ENCODE results near the gene CRLF2. TPM values are rescaled to one million over a fixed set of nuclear protein-coding genes. Genes with fewer than 3 reads are reported as not detected.
"Not testable (repeated sequence)": the region's sequence is repeated elsewhere in the genome, so short reads cannot be mapped to it uniquely, and the experiment has no call there.

The CRLF2 gene
- total RNA-seq, 1 donor from 2014 or later: 5.6 TPM

GRCh38 chrX:1156681-1157455, 55.6 kb downstream of the CRLF2 start:
- DNase-seq (ENCODE audit: low spot score); H3K4me3 Mint-ChIP-seq (ENCODE audit: low read depth); H3K27ac Mint-ChIP-seq; H3K4me1 Mint-ChIP-seq (ENCODE audit: low read depth); intact Hi-C loops (cut with micrococcal nuclease); H3K27me3 Mint-ChIP-seq (ENCODE audit: low read depth); H3K36me3 Mint-ChIP-seq (ENCODE audit: low read depth): not testable (repeated sequence)
- peaks cover 17% of the 10 kb centered on the region for H3K9me3 Mint-ChIP-seq

GRCh38 chrX:1153940-1154339, 58.5 kb downstream of the CRLF2 start:
- Mint-ChIP-seq H3K4me3 (ENCODE audit: low read depth) (no peak overlapping the region), H3K27ac (no peak overlapping the region), H3K36me3 (ENCODE audit: low read depth) (no peaks in the 10 kb centered on the region), H3K27me3 (ENCODE audit: low read depth) (no peaks in the 10 kb centered on the region), H3K9me3 (no peaks in the 10 kb centered on the region), H3K4me1 (ENCODE audit: low read depth) (no peaks in the 10 kb centered on the region)
- no peak for DNase-seq (ENCODE audit: low spot score)
- intact Hi-C loops (cut with micrococcal nuclease): no loop called here

- H3K36me3 Mint-ChIP-seq (ENCODE audit: low read depth): no peaks in the 10 kb centered on the region
- no peak for DNase-seq (ENCODE audit: low spot score)
- no peaks in the 10 kb centered on the region for H3K4me1 Mint-ChIP-seq (ENCODE audit: low read depth)
- no peak overlapping the region for H3K27ac Mint-ChIP-seq
- H3K27me3 Mint-ChIP-seq (ENCODE audit: low read depth): no peaks in the 10 kb centered on the region
- intact Hi-C loops (cut with micrococcal nuclease): no loop called here
- no peaks in the 10 kb centered on the region for H3K9me3 Mint-ChIP-seq
- H3K4me3 Mint-ChIP-seq (ENCODE audit: low read depth): no peak overlapping the region
Observed at GRCh38 chrX:1152090-1152489, 60.4 kb downstream of the CRLF2 start.

GRCh38 chrX:1151378-1152077, 60.9 kb downstream of the CRLF2 start:
- DNase-seq (ENCODE audit: low spot score): no peak
- Mint-ChIP-seq H3K4me1 (ENCODE audit: low read depth) (no peaks in the 10 kb centered on the region), H3K9me3 (no peaks in the 10 kb centered on the region), H3K36me3 (ENCODE audit: low read depth) (no peaks in the 10 kb centered on the region), H3K27me3 (ENCODE audit: low read depth) (no peaks in the 10 kb centered on the region), H3K27ac (no peak overlapping the region), H3K4me3 (ENCODE audit: low read depth) (no peak overlapping the region)
- intact Hi-C loops (cut with micrococcal nuclease): no loop called here

GRCh38 chrX:1150569-1151347, 61.7 kb downstream of the CRLF2 start:
- H3K27ac Mint-ChIP-seq: no peak overlapping the region
- intact Hi-C loops (cut with micrococcal nuclease): no loop called here

GRCh38 chrX:1147611-1148515, 64.6 kb downstream of the CRLF2 start:
- Mint-ChIP-seq H3K4me3 (ENCODE audit: low read depth) (no peak overlapping the region), H3K9me3 (no peaks in the 10 kb centered on the region), H3K27ac (no peak overlapping the region), H3K27me3 (ENCODE audit: low read depth) (no peaks in the 10 kb centered on the region), H3K4me1 (ENCODE audit: low read depth) (no peaks in the 10 kb centered on the region), H3K36me3 (ENCODE audit: low read depth) (no peaks in the 10 kb centered on the region)
- intact Hi-C loops (cut with micrococcal nuclease): no loop called here
- DNase-seq (ENCODE audit: low spot score): no peak

More at GRCh38 chrX:1150569-1151347, 61.7 kb downstream of the CRLF2 start:
- Mint-ChIP-seq H3K36me3 (ENCODE audit: low read depth) (no peaks in the 10 kb centered on the region), H3K4me1 (ENCODE audit: low read depth) (no peaks in the 10 kb centered on the region), H3K4me3 (ENCODE audit: low read depth) (no peak overlapping the region), H3K27me3 (ENCODE audit: low read depth) (no peaks in the 10 kb centered on the region), H3K9me3 (no peaks in the 10 kb centered on the region)
- no peak for DNase-seq (ENCODE audit: low spot score)

- Mint-ChIP-seq H3K4me3 (ENCODE audit: low read depth) (no peak overlapping the region), H3K27ac (no peak overlapping the region), H3K4me1 (ENCODE audit: low read depth) (no peaks in the 10 kb centered on the region), H3K27me3 (ENCODE audit: low read depth) (no peaks in the 10 kb centered on the region), H3K36me3 (ENCODE audit: low read depth) (no peaks in the 10 kb centered on the region), H3K9me3 (no peaks in the 10 kb centered on the region)
- DNase-seq (ENCODE audit: low spot score): no peak
- intact Hi-C loops (cut with micrococcal nuclease): no loop called here
Observed at GRCh38 chrX:1144293-1144692, 68.2 kb downstream of the CRLF2 start.

Other genes starting within 250 kb of the CRLF2 start
- gene CSF2RA, start 56.2 kb upstream of the CRLF2 start, total RNA-seq: 0.25 and 0.62 TPM in 2 replicates
- gene IL3RA, start 124.1 kb upstream of the CRLF2 start, total RNA-seq: 6.8 and 7.4 TPM in 2 replicates
- 318 and 325 TPM in 2 replicates for gene SLC25A6, start 179.5 kb upstream of the CRLF2 start, total RNA-seq
- 41.8 and 42.6 TPM in 2 replicates for gene ASMTL, start 240.3 kb upstream of the CRLF2 start, total RNA-seq